Measurements from ENCODE around the gene BRICD5. TPM values are rescaled to one million over a fixed set of nuclear protein-coding genes. Genes with fewer than 3 reads are reported as not detected.
"Not testable (repeated sequence)": the region's sequence is repeated elsewhere in the genome, so short reads cannot be mapped to it uniquely, and the experiment has no call there.

The BRICD5 gene
- total and polyA plus RNA-seq, 2 donors (not counting 1 experiment from before 2014, with no cell fraction given), result 0.23 to 1.5 TPM

GRCh38 chr16:2243781-2244180 lies 33.1 kb upstream of the BRICD5 start:
- TF ChIP-seq EZH2 (IDR thresholded peaks at IDR 0.05; ENCODE audit: low read length, missing control alignments) (no peak), CTCF (conservative IDR thresholded peaks at IDR 0.05 in 1 of 2, IDR thresholded peaks at IDR 0.05 in 1 of 2; ENCODE audit: low read depth in 1 of 2, low read length in 2 of 2) (no peak)
- H2AFZ ChIP-seq (ENCODE audit: low read length), result no peak overlapping the region
- no peak overlapping the region for H3K9ac ChIP-seq (ENCODE audit: insufficient read depth, low read length)
- DNase-seq (ENCODE audit: low read depth in 2 of 2), result no peak
- H3K36me3 ChIP-seq (ENCODE audit: control insufficient read depth, insufficient read depth, low read length), result peaks cover 26% of the 10 kb centered on the region
- no peak overlapping the region for H3K4me2 ChIP-seq (ENCODE audit: extremely low read depth, insufficient read depth, low read length)
- no peaks in the 10 kb centered on the region for H3K9me3 ChIP-seq (ENCODE audit: control insufficient read depth, insufficient read depth, low read depth, low read length)
- H4K20me1 ChIP-seq (ENCODE audit: control insufficient read depth, extremely low read depth, insufficient read depth, low read length), result no peaks in the 10 kb centered on the region
- H3K27ac ChIP-seq (ENCODE audit: insufficient read depth, low read length), result no peak overlapping the region
- peaks cover 2% of the 10 kb centered on the region for H3K79me2 ChIP-seq (ENCODE audit: control insufficient read depth, insufficient read depth, low read length)
- H3K4me3 ChIP-seq (replicated peaks in 1 of 4; ENCODE audit: control extremely low read depth in 1 of 4, insufficient read depth in 1 of 4, low read depth in 3 of 4, low read length in 4 of 4), result no peak overlapping the region
- no peaks in the 10 kb centered on the region for H3K4me1 ChIP-seq (ENCODE audit: control insufficient read depth, extremely low read depth, insufficient read depth, low read length)
- H3K27me3 ChIP-seq (ENCODE audit: control insufficient read depth, insufficient read depth, low read length), result no peaks in the 10 kb centered on the region

GRCh38 chr16:2243031-2243528 lies 32.4 kb upstream of the BRICD5 start:
- TF ChIP-seq CTCF (conservative IDR thresholded peaks at IDR 0.05 in 1 of 2, IDR thresholded peaks at IDR 0.05 in 1 of 2; ENCODE audit: low read depth in 1 of 2, low read length in 2 of 2), result no peak
- TF ChIP-seq EZH2 (IDR thresholded peaks at IDR 0.05; ENCODE audit: low read length, missing control alignments), result no peak
- Histone ChIP-seq H3K27ac (ENCODE audit: insufficient read depth, low read length) (no peak overlapping the region), H3K27me3 (ENCODE audit: control insufficient read depth, insufficient read depth, low read length) (no peaks in the 10 kb centered on the region), H3K9ac (ENCODE audit: insufficient read depth, low read length) (no peak overlapping the region), H3K9me3 (ENCODE audit: control insufficient read depth, insufficient read depth, low read depth, low read length) (no peaks in the 10 kb centered on the region), H4K20me1 (ENCODE audit: control insufficient read depth, extremely low read depth, insufficient read depth, low read length) (no peaks in the 10 kb centered on the region), H2AFZ (ENCODE audit: low read length) (no peak overlapping the region), H3K4me2 (ENCODE audit: extremely low read depth, insufficient read depth, low read length) (no peak overlapping the region), H3K36me3 (ENCODE audit: control insufficient read depth, insufficient read depth, low read length) (peaks cover 26% of the 10 kb centered on the region), H3K4me3 (replicated peaks in 1 of 4; ENCODE audit: control extremely low read depth in 1 of 4, insufficient read depth in 1 of 4, low read depth in 3 of 4, low read length in 4 of 4) (no peak overlapping the region), H3K4me1 (ENCODE audit: control insufficient read depth, extremely low read depth, insufficient read depth, low read length) (no peaks in the 10 kb centered on the region), H3K79me2 (ENCODE audit: control insufficient read depth, insufficient read depth, low read length) (no peaks in the 10 kb centered on the region)
- no peak for DNase-seq (ENCODE audit: low read depth in 2 of 2)

GRCh38 chr16:2242598-2242997 lies 31.9 kb upstream of the BRICD5 start:
- no peak overlapping the region for H3K27ac ChIP-seq (ENCODE audit: insufficient read depth, low read length)
- H2AFZ ChIP-seq (ENCODE audit: low read length), result no peak overlapping the region
- DNase-seq (ENCODE audit: low read depth in 2 of 2), result no peak
- no peak for TF ChIP-seq EZH2 (IDR thresholded peaks at IDR 0.05; ENCODE audit: low read length, missing control alignments)
- no peak for TF ChIP-seq CTCF (conservative IDR thresholded peaks at IDR 0.05 in 1 of 2, IDR thresholded peaks at IDR 0.05 in 1 of 2; ENCODE audit: low read depth in 1 of 2, low read length in 2 of 2)
- H3K36me3 ChIP-seq (ENCODE audit: control insufficient read depth, insufficient read depth, low read length), result peaks cover 26% of the 10 kb centered on the region
- no peak overlapping the region for H3K4me3 ChIP-seq (replicated peaks in 1 of 4; ENCODE audit: control extremely low read depth in 1 of 4, insufficient read depth in 1 of 4, low read depth in 3 of 4, low read length in 4 of 4)
- no peaks in the 10 kb centered on the region for H3K27me3 ChIP-seq (ENCODE audit: control insufficient read depth, insufficient read depth, low read length)
- H3K4me2 ChIP-seq (ENCODE audit: extremely low read depth, insufficient read depth, low read length), result no peak overlapping the region
- H3K9ac ChIP-seq (ENCODE audit: insufficient read depth, low read length), result no peak overlapping the region
- no peaks in the 10 kb centered on the region for H3K4me1 ChIP-seq (ENCODE audit: control insufficient read depth, extremely low read depth, insufficient read depth, low read length)
- H3K79me2 ChIP-seq (ENCODE audit: control insufficient read depth, insufficient read depth, low read length), result no peaks in the 10 kb centered on the region
- H4K20me1 ChIP-seq (ENCODE audit: control insufficient read depth, extremely low read depth, insufficient read depth, low read length), result no peaks in the 10 kb centered on the region
- H3K9me3 ChIP-seq (ENCODE audit: control insufficient read depth, insufficient read depth, low read depth, low read length), result no peaks in the 10 kb centered on the region

- peaks cover 20% of the 10 kb centered on the region for H3K36me3 ChIP-seq (ENCODE audit: control insufficient read depth, insufficient read depth, low read length)
- H3K27ac ChIP-seq (ENCODE audit: insufficient read depth, low read length); H3K4me3 ChIP-seq (replicated peaks in 1 of 4; ENCODE audit: control extremely low read depth in 1 of 4, insufficient read depth in 1 of 4, low read depth in 3 of 4, low read length in 4 of 4); H2AFZ ChIP-seq (ENCODE audit: low read length); H4K20me1 ChIP-seq (ENCODE audit: control insufficient read depth, extremely low read depth, insufficient read depth, low read length); H3K9me3 ChIP-seq (ENCODE audit: control insufficient read depth, insufficient read depth, low read depth, low read length); H3K79me2 ChIP-seq (ENCODE audit: control insufficient read depth, insufficient read depth, low read length); DNase-seq (ENCODE audit: low read depth in 2 of 2); H3K4me1 ChIP-seq (ENCODE audit: control insufficient read depth, extremely low read depth, insufficient read depth, low read length); H3K27me3 ChIP-seq (ENCODE audit: control insufficient read depth, insufficient read depth, low read length); H3K9ac ChIP-seq (ENCODE audit: insufficient read depth, low read length); H3K4me2 ChIP-seq (ENCODE audit: extremely low read depth, insufficient read depth, low read length): not testable (repeated sequence)
These were observed 29.7 kb upstream of the BRICD5 start for GRCh38 chr16:2240331-2240730.

Data from fibroblast of lung (primary cell).